GM12872 (cell line): ENCODE measurements around the gene INAVA.

ENCODE experiments used
- CTCF ChIP-seq: IDR thresholded peaks from 3 replicates; pipeline ENCODE4 v1.5.1; 2011; ENCODE audit warnings: low read depth, mild to moderate bottlenecking, low read length, moderate library complexity; ENCODE audit not compliant: insufficient read depth

INAVA gene

GRCh38 chr1:200894712-200895442, at the start of gene INAVA:
Gene INAVA, plus strand, starts transcription at chr1:200894900. Its CDS starts 3,501 bp downstream, at chr1:200898401.
- peak; percentile 41; the same call in 2 of the 3 replicates for TF ChIP-seq CTCF

GRCh38 chr1:200845360-200845759, 49.3 kb upstream of the INAVA start:
- TF ChIP-seq CTCF = no peak

- TF ChIP-seq CTCF = no peak
These were observed 48.3 kb upstream of the INAVA start for GRCh38 chr1:200846398-200846797.

- TF ChIP-seq CTCF = no peak
These were observed 45.3 kb upstream of the INAVA start for GRCh38 chr1:200849430-200849829.

- TF ChIP-seq CTCF = no peak
These were observed 44.1 kb upstream of the INAVA start for GRCh38 chr1:200850554-200850953.

GRCh38 chr1:200856716-200857357, 37.9 kb upstream of the INAVA start:
- no peak for TF ChIP-seq CTCF

GRCh38 chr1:200857804-200858203, 36.9 kb upstream of the INAVA start:
- no peak for TF ChIP-seq CTCF
